ENCODE measurements around the gene POLD1.

DNA sequence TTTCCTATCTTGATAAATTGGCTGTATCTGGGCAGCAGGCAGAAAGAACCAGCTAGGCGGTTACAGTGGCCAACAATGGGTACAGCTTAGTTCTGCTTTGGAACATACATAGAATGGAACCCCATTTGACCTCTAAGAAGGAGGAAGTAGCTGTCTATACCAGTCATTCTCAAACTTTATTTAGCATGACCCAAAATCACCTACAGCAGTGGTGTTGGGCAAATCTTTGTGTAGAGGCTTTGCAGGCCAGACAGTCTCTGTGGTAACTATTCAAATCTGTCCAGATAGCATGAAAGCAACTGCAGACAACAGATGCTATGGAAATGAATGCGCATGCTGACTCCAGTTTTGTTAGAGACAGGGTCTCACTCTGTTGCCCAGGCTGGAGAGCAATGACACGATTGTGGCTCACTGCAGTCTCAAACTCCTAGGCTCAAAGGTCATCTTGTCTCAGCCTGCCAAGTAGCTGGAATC, 43.0 kb upstream of the POLD1 start:
- TF ChIP-seq CTCF (conservative IDR thresholded peaks at IDR 0.05 in 1 of 2, IDR thresholded peaks at IDR 0.05 in 1 of 2; ENCODE audit: extremely low read depth in 1 of 2, insufficient read depth in 1 of 2, low read depth in 1 of 2, low read length in 2 of 2) (no peak), EZH2 (IDR thresholded peaks at IDR 0.05; ENCODE audit: borderline replicate concordance, low read length) (no peak)

Measured in mammary epithelial cell (primary cell).